Activated CD8-positive, alpha-beta memory T cell treated with anti-CD3 and anti-CD28 coated beads, Interleukin-2, amount 10 ng/mL, durations not matched to agents 7 days and 5 days (primary cell): Measurements from ENCODE around the gene GPR149. TPM values are rescaled to one million over a fixed set of nuclear protein-coding genes. Genes with fewer than 3 reads are reported as not detected.

Experiments used
- total RNA-seq, 2 experiments: library from RNA; stranded (reverse); gene quantifications; one replicate each; pipeline ENCODE4 v1.2.3, GENCODE V29; 2021

The GPR149 gene
- total RNA-seq, 2 experiments from 2014 or later = not detected

Other genes with a start within 250 kb of the GPR149 start
- gene DHX36, start 105.7 kb downstream of the GPR149 start, total RNA-seq = 10 to 100 TPM; 70.5 to 77.2 TPM